GM06990 (cell line): ENCODE data around the gene KAT14.
"Not testable (repeated sequence)": the region's sequence is repeated elsewhere in the genome, so short reads cannot be mapped to it uniquely, and the experiment has no call there.

Source experiments
- DNase-seq: peaks from one replicate; pipeline ENCODE4 v3.0.0-alpha.2; 2011; ENCODE audit not compliant: insufficient read length; ENCODE audit errors: extremely low read depth
- H3K27me3 ChIP-seq: replicated peaks from 2 replicates; pipeline ENCODE4 v1.6.0; 2011; ENCODE audit warnings: low read length; ENCODE audit not compliant: control insufficient read depth, insufficient read depth
- H3K36me3 ChIP-seq: 2 replicates; pipeline ENCODE4 v1.5.1; 2011; ENCODE audit warnings: low read length; ENCODE audit not compliant: control insufficient read depth, insufficient read depth
- H3K4me3 ChIP-seq: replicated peaks from 2 replicates; pipeline ENCODE4 v1.5.1; 2011; ENCODE audit warnings: low read depth, mild to moderate bottlenecking, control low read depth, low read length
- CTCF ChIP-seq: IDR thresholded peaks from 2 replicates; pipeline ENCODE4 v1.5.1; 2011; ENCODE audit warnings: low read length, control low read depth, mild to moderate bottlenecking, inconsistent platforms; ENCODE audit not compliant: insufficient read depth, poor library complexity, severe bottlenecking

KAT14 gene

DNA sequence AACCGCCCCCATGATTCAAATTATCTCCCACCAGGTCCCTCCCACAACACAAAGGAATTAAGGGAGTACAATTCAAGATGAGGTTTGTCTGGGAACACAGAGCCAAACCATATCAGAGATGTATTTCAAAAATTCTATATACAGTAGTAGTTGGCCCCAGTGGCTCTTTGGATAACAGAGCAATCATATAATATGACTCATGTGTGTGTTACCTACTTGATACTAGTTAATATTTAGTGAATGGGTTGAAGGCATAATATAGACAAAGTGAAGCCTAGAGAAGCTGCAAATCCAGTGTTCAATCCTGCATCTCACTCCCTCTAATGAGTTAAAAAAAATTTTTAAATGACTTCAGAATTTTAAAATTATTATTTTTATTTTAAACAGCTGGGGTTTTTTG is 43.2 kb downstream of the KAT14 start:
- Histone ChIP-seq H3K36me3 (peaks cover 6% of the 10 kb centered on the region), H3K4me3 (no peak overlapping the region), H3K27me3 (no peaks in the 10 kb centered on the region)
- TF ChIP-seq CTCF, result no peak
- no peak for DNase-seq

DNA sequence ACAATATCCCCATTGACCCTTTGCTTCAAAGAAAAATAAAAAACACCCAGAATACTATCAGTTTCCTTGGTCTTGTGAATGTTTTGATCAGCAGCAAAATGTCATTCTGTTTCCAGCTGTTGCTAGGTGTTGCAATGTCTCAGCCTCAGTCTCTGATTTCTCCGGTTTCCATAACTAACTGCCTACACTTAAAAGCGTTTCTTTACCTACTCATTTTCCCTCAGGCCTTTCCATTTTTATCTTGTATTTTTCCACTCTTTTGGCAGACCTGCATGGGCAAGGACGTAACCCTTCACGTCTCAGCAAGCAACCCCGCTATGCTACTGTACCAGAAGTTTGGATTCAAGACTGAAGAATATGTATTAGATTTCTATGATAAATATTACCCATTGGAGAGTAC is 49.4 kb downstream of the KAT14 start:
- Histone ChIP-seq H3K36me3 (peaks cover 8% of the 10 kb centered on the region), H3K4me3 (no peak overlapping the region), H3K27me3 (no peaks in the 10 kb centered on the region)
- no peak for TF ChIP-seq CTCF
- no peak for DNase-seq

DNA sequence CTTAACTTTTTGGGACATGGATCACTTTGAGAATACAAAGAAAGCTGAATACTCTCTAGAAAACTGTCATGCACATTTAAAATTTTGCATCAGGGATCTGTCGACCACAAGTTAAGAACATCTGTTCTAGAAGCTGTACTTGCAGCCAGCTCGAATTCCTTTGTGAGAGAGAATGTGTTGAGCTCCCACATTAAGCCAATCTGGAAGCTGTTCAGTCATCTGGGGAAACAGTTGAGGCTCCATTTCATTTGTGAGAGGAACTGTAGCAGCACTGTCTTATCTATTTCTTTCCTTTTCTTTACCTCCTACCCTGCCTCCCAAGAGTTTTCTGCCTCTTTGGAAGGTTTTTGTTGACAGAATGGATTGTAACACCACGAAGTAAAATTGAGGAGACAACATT is 50.8 kb downstream of the KAT14 start:
- no peaks in the 10 kb centered on the region for H3K27me3 ChIP-seq
- DNase-seq, result no peak
- no peak for TF ChIP-seq CTCF
- peaks cover 5% of the 10 kb centered on the region for H3K36me3 ChIP-seq
- no peak overlapping the region for H3K4me3 ChIP-seq

- Histone ChIP-seq H3K27me3 (no peaks in the 10 kb centered on the region), H3K36me3 (peaks cover 2% of the 10 kb centered on the region), H3K4me3 (no peak overlapping the region)
- DNase-seq, result no peak
- peak; percentile 14 for TF ChIP-seq CTCF
Measured at GRCh38 chr20:18190338-18191233, 52.9 kb downstream of the KAT14 start.

DNA sequence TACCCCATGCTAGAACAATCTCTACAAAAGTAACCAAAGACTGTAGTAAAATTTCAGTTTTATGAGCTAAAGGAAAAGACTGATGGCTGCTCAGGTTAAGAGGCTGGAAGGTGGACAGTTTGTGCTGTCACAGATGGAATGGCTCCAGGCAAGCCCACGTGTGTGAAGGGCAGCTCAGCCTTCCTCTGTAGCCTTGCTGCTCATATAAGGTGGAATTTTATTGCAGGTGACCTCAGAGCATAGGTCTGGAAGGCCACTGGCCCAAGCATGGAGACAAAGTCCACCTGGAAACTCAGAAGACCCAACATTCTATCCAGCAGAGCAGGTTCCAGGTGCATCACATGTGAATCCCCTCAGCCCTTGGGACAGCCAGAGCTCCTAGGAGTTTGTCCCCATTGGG is 53.6 kb downstream of the KAT14 start:
- H3K36me3 ChIP-seq, result peaks cover 2% of the 10 kb centered on the region
- H3K4me3 ChIP-seq, result no peak overlapping the region
- no peaks in the 10 kb centered on the region for H3K27me3 ChIP-seq
- no peak for TF ChIP-seq CTCF
- DNase-seq, result no peak

GRCh38 chr20:18194461-18194860 is 56.8 kb downstream of the KAT14 start:
- H3K27me3 ChIP-seq, H3K4me3 ChIP-seq, DNase-seq, H3K36me3 ChIP-seq: not testable (repeated sequence)
